ENCODE results near the gene CERT1. TPM values are rescaled to one million over a fixed set of nuclear protein-coding genes. Genes with fewer than 3 reads are reported as not detected.

Gene CERT1
- total and polyA plus RNA-seq, 2 donors (not counting 3 experiments of a cell fraction or from before 2014, with no cell fraction given) = 8.0 to 21.3 TPM

GRCh38 chr5:75330404-75330803 is 181.0 kb downstream of the CERT1 start:
- no peak for DNase-seq (ENCODE audit: low read depth, low spot score)
- H3K79me2 ChIP-seq (ENCODE audit: control insufficient read depth, insufficient read depth, low read length) = no peaks in the 10 kb centered on the region
- no peak for FAIRE-seq
- dilution Hi-C loops (cut with MboI; ENCODE audit: extremely low pct_ligation_motif_present, low sequenced_read_pairs) = no loop called here
- H3K36me3 ChIP-seq (ENCODE audit: control insufficient read depth in 2 of 2, extremely low read depth in 1 of 2, insufficient read depth in 2 of 2, low read length in 2 of 2) = no peaks in the 10 kb centered on the region
- TF ChIP-seq JUN (IDR thresholded peaks at IDR 0.05; ENCODE audit: borderline replicate concordance, insufficient read depth, insufficient read length, low read depth) (no peak), POLR2A (IDR thresholded peaks at IDR 0.05; ENCODE audit: low read depth, low read length) (no peak), EZH2 (IDR thresholded peaks at IDR 0.05; ENCODE audit: borderline replicate concordance, low read depth, low read length, severe bottlenecking) (no peak)
- no peaks in the 10 kb centered on the region for H4K20me1 ChIP-seq (replicated peaks; ENCODE audit: control insufficient read depth, extremely low read depth, insufficient read depth, low read length)
- intact Hi-C loops (cut with micrococcal nuclease) = no loop called here
- no peaks in the 10 kb centered on the region for H3K4me1 ChIP-seq (ENCODE audit: control insufficient read depth, extremely low read depth, insufficient read depth, low read length)
- POLR2A ChIA-PET = no interaction called here
- H3K9me3 ChIP-seq (replicated peaks; ENCODE audit: control insufficient read depth, insufficient read depth, low read length) = no peaks in the 10 kb centered on the region
- no peak overlapping the region for H3K4me2 ChIP-seq (ENCODE audit: insufficient read depth, low read length)
- no peak overlapping the region for H3K4me3 ChIP-seq (replicated peaks in 1 of 3; ENCODE audit: insufficient read depth in 1 of 3, low read depth in 1 of 3, low read length in 3 of 3)
- H3K9ac ChIP-seq (replicated peaks; ENCODE audit: extremely low read depth, insufficient read depth, low read length) = no peak overlapping the region
- H3K27me3 ChIP-seq (ENCODE audit: control insufficient read depth in 2 of 2, insufficient read depth in 2 of 2, low read length in 2 of 2) = peaks cover 0 to 8% of the 10 kb centered on the region in 2 experiments
- no TSS peak for BruUV-seq (replicated peaks)
- CTCF ChIA-PET = interaction anchor here (1.1 to 2.5 kb wide), 4 partner anchors 18 to 351 kb away, joined by 3 to 6 read pairs (median 4); partner anchors contain the start of gene ANKRD31
- H2AFZ ChIP-seq (ENCODE audit: low read depth, low read length) = no peak overlapping the region
- H3K27ac ChIP-seq (ENCODE audit: insufficient read depth, low read depth, low read length) = no peak overlapping the region
- no peaks in the 10 kb centered on the region for H3K9me1 ChIP-seq (replicated peaks; ENCODE audit: control insufficient read depth, extremely low read depth, insufficient read depth, low read length)

Small RNAs within 50 kb of the gene (small RNA-seq; reads per million reads assigned to genes)
- not detected for gene RNU7-175P (ENCODE audit: insufficient read depth, insufficient read length, low read depth, low replicate concordance)

Other genes starting within 250 kb of the CERT1 start
- gene HMGCR, start 174.4 kb downstream of the CERT1 start, total RNA-seq = 104 and 128 TPM in 2 replicates
- gene HMGCR, start 174.4 kb downstream of the CERT1 start, polyA plus RNA-seq = 23.8 and 39.6 TPM in 2 replicates
- gene POLK, start 262 bp upstream of the CERT1 start, total RNA-seq = 22.1 and 27.3 TPM in 2 replicates
- 4.6 and 5.1 TPM in 2 replicates for gene POLK, start 262 bp upstream of the CERT1 start, polyA plus RNA-seq
- gene ANKDD1B, start 99.8 kb upstream of the CERT1 start, total RNA-seq = 0.65 and 0.71 TPM in 2 replicates
- gene ANKDD1B, start 99.8 kb upstream of the CERT1 start, polyA plus RNA-seq = 0.05 and 0.15 TPM in 2 replicates
- 7.8 and 8.3 TPM in 2 replicates for gene POC5, start 205.8 kb upstream of the CERT1 start, total RNA-seq
- gene POC5, start 205.8 kb upstream of the CERT1 start, polyA plus RNA-seq = 10.9 and 15.9 TPM in 2 replicates

Data from endothelial cell of umbilical vein (primary cell).